OCI-M1 (cell line): Measurements from ENCODE around the gene LRRC36.

ENCODE experiments used
- DNase-seq: peaks from one replicate; lab custom pipeline; 2025; lab: John Stamatoyannopoulos, UW

The LRRC36 gene

GRCh38 chr16:67426950-67427349 lies 100.3 kb downstream of the LRRC36 start:
- no peak for DNase-seq

- DNase-seq = peak; percentile 76
Measured at GRCh38 chr16:67428146-67428731, 101.6 kb downstream of the LRRC36 start.

DNA sequence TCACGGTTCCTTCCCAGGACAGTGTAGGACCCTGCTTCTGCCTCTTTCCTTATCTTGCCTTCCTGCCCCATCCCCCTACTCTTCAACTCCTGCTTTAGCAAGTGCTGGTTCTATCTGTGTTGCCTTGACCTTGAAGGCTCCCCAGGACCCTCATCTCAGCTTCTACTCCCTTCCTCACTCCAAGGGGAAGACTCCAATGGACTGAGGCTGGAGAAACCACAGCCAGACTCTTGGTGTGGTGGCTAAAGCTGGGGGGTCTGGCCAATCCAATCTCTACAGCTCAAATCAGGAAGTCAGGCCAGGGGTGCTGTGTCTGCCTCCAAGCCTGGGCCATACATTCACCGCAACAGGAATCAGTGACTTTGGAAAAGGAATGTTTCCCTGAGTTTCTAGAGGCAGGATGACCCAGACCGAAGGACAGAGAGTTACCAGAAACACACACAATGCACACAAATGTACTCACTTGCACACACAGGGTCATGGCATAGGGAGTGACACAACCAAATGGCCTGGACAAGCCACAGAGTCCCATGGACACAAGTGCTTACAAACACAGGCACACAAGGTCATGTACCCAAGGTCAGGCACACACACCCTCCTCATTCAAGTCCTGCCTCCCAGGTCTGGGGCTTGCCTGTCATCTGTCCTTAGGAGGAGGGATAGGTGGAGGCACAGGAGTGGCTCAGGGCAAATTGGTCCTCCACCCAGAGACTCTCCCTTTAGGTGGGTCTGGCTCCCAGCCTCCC lies 102.6 kb downstream of the LRRC36 start:
- no peak for DNase-seq

DNA sequence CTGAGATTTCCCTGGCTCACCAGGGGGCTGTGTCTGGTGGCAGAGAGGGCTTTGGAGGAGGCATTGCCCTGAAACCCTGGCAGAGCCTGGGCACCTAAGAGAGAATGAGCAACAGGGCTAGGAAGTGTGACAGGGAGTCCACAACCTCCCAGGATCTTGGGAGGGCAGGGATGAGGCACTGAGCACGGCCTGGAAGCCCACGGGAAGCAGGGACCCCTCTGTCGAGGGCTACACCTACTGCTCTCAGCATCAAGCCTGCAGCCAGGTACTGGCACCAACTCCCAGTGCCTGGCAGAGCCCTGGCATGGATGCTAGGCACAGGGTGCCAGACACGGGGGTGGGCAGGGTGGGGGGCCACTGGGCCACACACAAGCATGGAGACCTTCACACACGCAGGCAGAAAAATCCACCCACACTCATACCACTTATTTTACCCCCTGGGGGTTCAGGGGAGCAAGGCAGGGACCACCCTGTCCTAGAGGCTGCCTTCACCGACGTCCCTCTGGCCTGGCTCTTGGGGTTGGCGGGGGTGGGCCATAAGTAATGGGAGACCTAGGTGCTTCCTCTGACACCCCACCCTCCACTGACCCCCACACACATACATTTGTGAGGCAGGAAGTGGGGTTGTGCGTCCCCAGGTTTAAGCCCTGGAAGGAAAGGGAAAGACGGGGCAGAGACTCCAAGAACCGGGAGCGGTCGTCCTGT lies 103.3 kb downstream of the LRRC36 start:
- DNase-seq = no peak

DNA sequence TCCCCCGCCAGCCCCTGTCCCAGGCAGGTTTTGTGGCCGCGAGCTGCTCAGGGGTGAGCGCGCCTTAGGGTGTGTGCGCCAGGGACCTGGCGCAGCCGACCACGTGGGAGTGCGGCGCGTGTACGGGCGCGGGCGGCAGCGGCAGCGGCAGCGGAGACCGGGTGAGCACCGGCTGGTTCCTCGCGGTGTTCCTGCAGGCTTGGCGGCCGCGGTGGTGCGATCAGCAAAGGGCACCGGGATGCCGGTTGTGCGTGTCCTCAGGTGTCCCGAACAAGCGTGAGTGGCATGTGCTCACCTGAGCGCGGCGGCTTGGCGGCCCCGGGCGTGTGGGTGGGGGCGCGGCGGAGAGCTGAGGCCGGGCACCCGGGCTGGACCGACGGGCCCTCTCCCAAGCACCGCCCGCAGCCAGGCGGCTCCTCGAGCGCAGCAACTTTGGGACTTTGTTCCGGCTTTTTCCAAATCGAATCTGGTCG lies 103.9 kb downstream of the LRRC36 start:
- DNase-seq = no peak

DNA sequence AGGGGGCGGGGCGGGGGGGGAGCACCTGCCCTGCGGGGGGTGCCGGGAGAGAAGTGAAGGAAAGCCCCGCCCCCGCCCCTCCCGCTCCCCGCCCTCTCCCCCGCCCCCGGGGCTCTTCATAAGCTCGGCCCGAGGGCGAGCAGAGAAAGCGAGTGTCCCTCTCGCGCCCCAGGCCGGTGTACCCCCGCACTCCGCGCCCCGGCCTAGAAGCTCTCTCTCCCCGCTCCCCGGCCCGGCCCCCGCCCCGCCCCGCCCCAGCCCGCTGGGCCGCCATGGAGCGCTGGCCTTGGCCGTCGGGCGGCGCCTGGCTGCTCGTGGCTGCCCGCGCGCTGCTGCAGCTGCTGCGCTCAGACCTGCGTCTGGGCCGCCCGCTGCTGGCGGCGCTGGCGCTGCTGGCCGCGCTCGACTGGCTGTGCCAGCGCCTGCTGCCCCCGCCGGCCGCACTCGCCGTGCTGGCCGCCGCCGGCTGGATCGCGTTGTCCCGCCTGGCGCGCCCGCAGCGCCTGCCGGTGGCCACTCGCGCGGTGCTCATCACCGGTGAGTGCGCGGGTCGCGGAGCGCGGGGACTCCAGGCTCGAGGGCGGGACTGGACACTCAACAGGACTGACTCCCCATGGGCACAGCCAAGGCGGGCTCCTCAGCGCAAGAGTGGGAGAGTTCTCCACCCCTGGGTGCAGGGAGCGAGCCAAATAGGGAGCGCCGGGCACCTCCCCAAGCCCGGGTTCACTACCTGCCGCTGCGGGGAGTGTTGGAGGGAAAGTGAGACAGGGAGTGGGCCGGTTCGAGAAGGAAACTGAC lies 104.6 kb downstream of the LRRC36 start, which contains the start of gene HSD11B2:
TSS of gene HSD11B2 (plus strand) at position 145 of the 798 bp plus-strand sequence. CDS start at position 273, 128 bp downstream.
- DNase-seq = peak; percentile 50

DNA sequence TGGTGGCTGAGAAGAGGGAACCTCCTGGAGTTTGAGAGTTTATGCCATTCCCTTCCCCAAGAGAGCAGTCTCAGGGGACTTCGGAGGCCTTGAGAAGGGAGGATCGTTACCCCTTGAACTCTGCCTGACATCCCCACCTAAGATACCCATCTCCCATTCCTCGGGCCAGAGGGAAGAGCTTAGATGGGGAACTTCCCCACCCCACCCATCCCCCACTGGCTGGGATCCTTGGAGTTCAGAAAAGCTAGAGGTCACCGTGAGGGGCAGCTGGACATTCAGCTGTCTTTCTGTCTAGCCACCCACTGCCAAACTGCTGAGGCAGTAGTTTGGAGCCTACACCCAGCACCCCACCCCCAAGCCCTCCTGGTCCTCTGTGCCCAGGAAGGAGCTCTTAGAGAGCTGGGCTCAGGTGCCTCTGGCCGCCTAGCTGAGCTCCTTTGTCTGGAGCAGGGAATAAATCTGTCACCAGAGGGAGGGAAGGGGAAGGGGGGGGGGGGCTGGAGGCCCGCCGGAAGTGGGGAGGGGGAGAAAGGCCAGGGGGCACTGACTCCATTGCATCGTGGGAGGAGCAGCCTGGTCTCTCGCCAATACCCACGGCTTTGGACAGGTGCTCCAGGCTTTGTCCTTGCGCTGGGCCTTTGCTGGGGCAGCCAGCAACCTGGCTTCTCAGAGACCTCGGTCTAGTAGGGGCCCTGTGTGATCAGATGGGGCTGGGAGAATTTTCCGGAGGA lies 105.3 kb downstream of the LRRC36 start:
- no peak for DNase-seq

- DNase-seq = no peak
Measured at GRCh38 chr16:67432506-67432890, 105.9 kb downstream of the LRRC36 start.

- no peak for DNase-seq
Measured at GRCh38 chr16:67433131-67433719, 106.6 kb downstream of the LRRC36 start.
